Measurements from ENCODE around the gene KIAA0319L. TPM values are rescaled to one million over a fixed set of nuclear protein-coding genes. Genes with fewer than 3 reads are reported as not detected.

KIAA0319L gene
- polyA plus RNA-seq, 1 donor (not counting 4 experiments of a cell fraction or from before 2014, with no cell fraction given), result 23.8 TPM

- no peaks in the 10 kb centered on the region for H3K79me2 ChIP-seq (ENCODE audit: control insufficient read depth, insufficient read depth, low read length)
- H3K9me3 ChIP-seq (ENCODE audit: control insufficient read depth, low read depth, low read length), result no peaks in the 10 kb centered on the region
- DNase-seq (ENCODE audit: low read depth, low spot score) (no peak), FAIRE-seq (no peak)
- H3K4me2 ChIP-seq (ENCODE audit: control insufficient read depth, extremely low read depth, insufficient read depth, low read depth, low read length), result no peak overlapping the region
- no peaks in the 10 kb centered on the region for H3K27me3 ChIP-seq (ENCODE audit: control insufficient read depth, extremely low read depth, insufficient read depth, low read length)
- dilution Hi-C loops (cut with MboI; ENCODE audit: extremely low pct_ligation_motif_present, low sequenced_read_pairs), result no loop called here
- H3K9me1 ChIP-seq (ENCODE audit: control insufficient read depth, extremely low read depth, insufficient read depth, low read length), result no peaks in the 10 kb centered on the region
- TF ChIP-seq, protein P1, sequence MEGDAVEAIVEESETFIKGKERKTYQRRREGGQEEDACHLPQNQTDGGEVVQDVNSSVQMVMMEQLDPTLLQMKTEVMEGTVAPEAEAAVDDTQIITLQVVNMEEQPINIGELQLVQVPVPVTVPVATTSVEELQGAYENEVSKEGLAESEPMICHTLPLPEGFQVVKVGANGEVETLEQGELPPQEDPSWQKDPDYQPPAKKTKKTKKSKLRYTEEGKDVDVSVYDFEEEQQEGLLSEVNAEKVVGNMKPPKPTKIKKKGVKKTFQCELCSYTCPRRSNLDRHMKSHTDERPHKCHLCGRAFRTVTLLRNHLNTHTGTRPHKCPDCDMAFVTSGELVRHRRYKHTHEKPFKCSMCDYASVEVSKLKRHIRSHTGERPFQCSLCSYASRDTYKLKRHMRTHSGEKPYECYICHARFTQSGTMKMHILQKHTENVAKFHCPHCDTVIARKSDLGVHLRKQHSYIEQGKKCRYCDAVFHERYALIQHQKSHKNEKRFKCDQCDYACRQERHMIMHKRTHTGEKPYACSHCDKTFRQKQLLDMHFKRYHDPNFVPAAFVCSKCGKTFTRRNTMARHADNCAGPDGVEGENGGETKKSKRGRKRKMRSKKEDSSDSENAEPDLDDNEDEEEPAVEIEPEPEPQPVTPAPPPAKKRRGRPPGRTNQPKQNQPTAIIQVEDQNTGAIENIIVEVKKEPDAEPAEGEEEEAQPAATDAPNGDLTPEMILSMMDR (optimal IDR thresholded peaks at IDR 0.05 in 1 of 3, IDR thresholded peaks at IDR 0.05 in 1 of 3, conservative IDR thresholded peaks at IDR 0.05 in 1 of 3; ENCODE audit: extremely low read depth in 1 of 3, insufficient read depth in 2 of 3, low read length in 3 of 3), result no peak
- no peak for TF ChIP-seq EZH2 (IDR thresholded peaks at IDR 0.05; ENCODE audit: low read length)
- no peak overlapping the region for H2AFZ ChIP-seq (ENCODE audit: control insufficient read depth, low read length)
- no peak overlapping the region for H3K9ac ChIP-seq (ENCODE audit: control insufficient read depth, extremely low read depth, insufficient read depth, low read length)
- H3K4me1 ChIP-seq (ENCODE audit: control insufficient read depth, extremely low read depth, insufficient read depth, low read length), result no peaks in the 10 kb centered on the region
- H3K27ac ChIP-seq (ENCODE audit: control insufficient read depth, insufficient read depth, low read length), result no peak overlapping the region
- H4K20me1 ChIP-seq (ENCODE audit: control insufficient read depth, extremely low read depth, insufficient read depth, low read length), result no peaks in the 10 kb centered on the region
- H3K36me3 ChIP-seq (ENCODE audit: control insufficient read depth in 2 of 2, extremely low read depth in 1 of 2, insufficient read depth in 2 of 2, low read length in 2 of 2), result peaks cover 5 to 7% of the 10 kb centered on the region in 2 experiments
- no peak overlapping the region for H3K4me3 ChIP-seq (ENCODE audit: control insufficient read depth in 2 of 3, extremely low read depth in 1 of 3, insufficient read depth in 2 of 3, low read depth in 1 of 3, low read length in 3 of 3)
These were observed 126.0 kb downstream of the KIAA0319L start for GRCh38 chr1:35431173-35431599.

DNA sequence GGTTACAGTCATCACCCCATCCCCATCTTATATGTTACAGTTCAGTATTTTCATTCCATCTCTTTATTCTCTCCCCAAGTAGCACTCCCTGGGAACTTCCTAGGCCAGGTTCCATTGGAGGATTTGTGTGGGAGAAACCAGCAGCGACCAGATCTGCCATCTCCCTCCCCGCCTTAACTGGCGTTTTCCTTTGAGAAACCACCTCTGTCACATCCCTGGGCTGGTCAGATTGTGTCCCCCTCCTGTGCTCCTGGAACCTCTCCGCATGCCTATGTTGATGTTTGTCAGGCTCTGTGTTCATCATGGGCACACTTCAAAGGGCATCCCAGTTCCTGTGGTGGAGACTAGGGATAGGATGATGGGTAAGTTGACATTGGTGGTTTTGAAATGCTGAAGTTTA lies 126.4 kb downstream of the KIAA0319L start:
- H3K27me3 ChIP-seq (ENCODE audit: control insufficient read depth, extremely low read depth, insufficient read depth, low read length), result no peaks in the 10 kb centered on the region
- FAIRE-seq (no peak), DNase-seq (ENCODE audit: low read depth, low spot score) (no peak)
- H4K20me1 ChIP-seq (ENCODE audit: control insufficient read depth, extremely low read depth, insufficient read depth, low read length), result no peaks in the 10 kb centered on the region
- no peaks in the 10 kb centered on the region for H3K9me3 ChIP-seq (ENCODE audit: control insufficient read depth, low read depth, low read length)
- no peaks in the 10 kb centered on the region for H3K79me2 ChIP-seq (ENCODE audit: control insufficient read depth, insufficient read depth, low read length)
- H2AFZ ChIP-seq (ENCODE audit: control insufficient read depth, low read length), result no peak overlapping the region
- H3K4me3 ChIP-seq (ENCODE audit: control insufficient read depth in 2 of 3, extremely low read depth in 1 of 3, insufficient read depth in 2 of 3, low read depth in 1 of 3, low read length in 3 of 3), result no peak overlapping the region
- no peak overlapping the region for H3K9ac ChIP-seq (ENCODE audit: control insufficient read depth, extremely low read depth, insufficient read depth, low read length)
- H3K27ac ChIP-seq (ENCODE audit: control insufficient read depth, insufficient read depth, low read length), result no peak overlapping the region
- dilution Hi-C loops (cut with MboI; ENCODE audit: extremely low pct_ligation_motif_present, low sequenced_read_pairs), result no loop called here
- peaks cover 5 to 7% of the 10 kb centered on the region in 2 experiments for H3K36me3 ChIP-seq (ENCODE audit: control insufficient read depth in 2 of 2, extremely low read depth in 1 of 2, insufficient read depth in 2 of 2, low read length in 2 of 2)
- H3K9me1 ChIP-seq (ENCODE audit: control insufficient read depth, extremely low read depth, insufficient read depth, low read length), result no peaks in the 10 kb centered on the region
- no peak for TF ChIP-seq EZH2 (IDR thresholded peaks at IDR 0.05; ENCODE audit: low read length)
- TF ChIP-seq, protein P1 (optimal IDR thresholded peaks at IDR 0.05 in 1 of 3, IDR thresholded peaks at IDR 0.05 in 1 of 3, conservative IDR thresholded peaks at IDR 0.05 in 1 of 3; ENCODE audit: extremely low read depth in 1 of 3, insufficient read depth in 2 of 3, low read length in 3 of 3), result no peak
- H3K4me1 ChIP-seq (ENCODE audit: control insufficient read depth, extremely low read depth, insufficient read depth, low read length), result no peaks in the 10 kb centered on the region
- H3K4me2 ChIP-seq (ENCODE audit: control insufficient read depth, extremely low read depth, insufficient read depth, low read depth, low read length), result no peak overlapping the region

Data from keratinocyte (primary cell).